C4-2B (cell line): ENCODE measurements around the gene FSTL4.

Experiments
- H3K27ac ChIP-seq: fragments of 450-650 bp; 2 replicates; pipeline ENCODE4 v1.5.1; 2017
- CTCF ChIP-seq: fragments of 450-650 bp; conservative IDR thresholded peaks from 2 replicates; pipeline ENCODE4 v1.5.1; 2017; ENCODE audit warnings: mild to moderate bottlenecking
- ZFX ChIP-seq: fragments of 450-650 bp; IDR thresholded peaks from 2 replicates; pipeline ENCODE4 v1.6.1; 2017

FSTL4 gene

GRCh38 chr5:133635051-133635450, 22.7 kb upstream of the FSTL4 start:
- no peak overlapping the region for H3K27ac ChIP-seq
- no peak for TF ChIP-seq CTCF
- no peak for TF ChIP-seq ZFX

- H3K27ac ChIP-seq, result no peak overlapping the region
- TF ChIP-seq ZFX (no peak), CTCF (no peak)
These were observed 14.8 kb upstream of the FSTL4 start for GRCh38 chr5:133627180-133627579.

- H3K27ac ChIP-seq, result no peak overlapping the region
- TF ChIP-seq ZFX (no peak), CTCF (no peak)
These were observed 12.0 kb upstream of the FSTL4 start for GRCh38 chr5:133624316-133624715.

GRCh38 chr5:133618141-133618540, 5.8 kb upstream of the FSTL4 start:
- no peak overlapping the region for H3K27ac ChIP-seq
- TF ChIP-seq ZFX (no peak), CTCF (no peak)

GRCh38 chr5:133613743-133614142, 1.4 kb upstream of the FSTL4 start:
- no peak overlapping the region for H3K27ac ChIP-seq
- TF ChIP-seq CTCF (no peak), ZFX (no peak)

- no peak for TF ChIP-seq CTCF
- H3K27ac ChIP-seq, result no peak overlapping the region
These were observed 843 bp upstream of the FSTL4 start for GRCh38 chr5:133613184-133613583.

GRCh38 chr5:133611357-133612248, 738 bp downstream of the FSTL4 start:
- H3K27ac ChIP-seq, result no peak overlapping the region

More at GRCh38 chr5:133611357-133612248, 738 bp downstream of the FSTL4 start:
- TF ChIP-seq CTCF (no peak), ZFX (no peak)
